ENCODE results near the gene GUCA1C.

DNA sequence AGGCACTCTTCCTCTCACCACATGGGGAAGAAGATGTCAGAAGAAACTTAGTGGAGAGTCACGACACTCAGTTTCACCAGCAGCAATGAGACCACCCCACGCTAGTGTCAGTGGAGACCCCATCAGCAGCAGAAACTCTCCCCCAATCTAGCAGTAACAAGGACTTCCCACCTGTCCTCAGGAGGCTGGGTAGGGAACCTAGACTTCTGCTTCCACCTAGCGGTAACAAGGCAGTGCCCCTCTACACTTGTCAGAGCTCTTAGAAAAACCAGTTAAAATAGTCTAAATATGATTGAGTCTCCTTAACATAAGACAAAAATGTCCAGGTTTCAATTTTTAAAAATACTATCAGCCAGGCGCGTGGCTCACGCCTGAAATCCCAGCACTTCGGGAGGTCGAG is 73.8 kb downstream of the GUCA1C start:
- TF ChIP-seq, protein P1, sequence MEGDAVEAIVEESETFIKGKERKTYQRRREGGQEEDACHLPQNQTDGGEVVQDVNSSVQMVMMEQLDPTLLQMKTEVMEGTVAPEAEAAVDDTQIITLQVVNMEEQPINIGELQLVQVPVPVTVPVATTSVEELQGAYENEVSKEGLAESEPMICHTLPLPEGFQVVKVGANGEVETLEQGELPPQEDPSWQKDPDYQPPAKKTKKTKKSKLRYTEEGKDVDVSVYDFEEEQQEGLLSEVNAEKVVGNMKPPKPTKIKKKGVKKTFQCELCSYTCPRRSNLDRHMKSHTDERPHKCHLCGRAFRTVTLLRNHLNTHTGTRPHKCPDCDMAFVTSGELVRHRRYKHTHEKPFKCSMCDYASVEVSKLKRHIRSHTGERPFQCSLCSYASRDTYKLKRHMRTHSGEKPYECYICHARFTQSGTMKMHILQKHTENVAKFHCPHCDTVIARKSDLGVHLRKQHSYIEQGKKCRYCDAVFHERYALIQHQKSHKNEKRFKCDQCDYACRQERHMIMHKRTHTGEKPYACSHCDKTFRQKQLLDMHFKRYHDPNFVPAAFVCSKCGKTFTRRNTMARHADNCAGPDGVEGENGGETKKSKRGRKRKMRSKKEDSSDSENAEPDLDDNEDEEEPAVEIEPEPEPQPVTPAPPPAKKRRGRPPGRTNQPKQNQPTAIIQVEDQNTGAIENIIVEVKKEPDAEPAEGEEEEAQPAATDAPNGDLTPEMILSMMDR (IDR thresholded peaks at IDR 0.05 in 8 of 11, conservative IDR thresholded peaks at IDR 0.05 in 3 of 11), result no peak
- TF ChIP-seq POLR2A (IDR thresholded peaks at IDR 0.05), result no peak
- TF ChIP-seq POLR2AphosphoS5 (IDR thresholded peaks at IDR 0.05), result no peak

Measured in spleen (tissue), 7 donors.